HepG2 (cell line): ENCODE measurements around the gene CEP83. TPM values are rescaled to one million over a fixed set of nuclear protein-coding genes. Genes with fewer than 3 reads are reported as not detected.

ENCODE experiments used
- ATAC-seq: fragments of 200-7000 bp; cut with Tn5 transposase; 3 replicates; pipeline ENCODE4 v1.9.1; 2020; ENCODE audit warnings: mild to moderate bottlenecking, moderate library complexity
- BruUV-seq: library from RNA; stranded (reverse); fragments of 400-500 nt; replicated peaks from 2 replicates; lab custom pipeline; 2021; lab: Mats Ljungman, UMichigan
- CTCF ChIA-PET: fragments of 300-600 bp; formaldehyde crosslinking; extraction: SDS; loops from one replicate; lab custom pipeline; 2021; ENCODE audit warnings: low total read pairs, inconsistent platforms, low intra/inter-chr PET ratio; lab: Yijun Ruan, JAX
- POLR2A ChIA-PET: fragments of 350-600 bp; sonication (Branson Sonifier 250); formaldehyde crosslinking; loops from one replicate; lab custom pipeline; 2020; ENCODE audit warnings: antibody characterized with exemption, inconsistent platforms; lab: Yijun Ruan, JAX
- DNase-seq: peaks from one replicate; pipeline ENCODE4 v3.0.0-alpha.2; 2015; ENCODE audit warnings: low spot score
- FAIRE-seq: peaks from 3 replicates; lab custom pipeline; 2011; peaks lifted over from hg19 to GRCh38; lab: Jason Lieb, UNC
- H2AFZ ChIP-seq: one replicate; pipeline ENCODE4 v1.6.1; 2011; ENCODE audit warnings: low read length, inconsistent platforms
- H3K27ac ChIP-seq: fragments of 300-600 bp; 3 replicates; pipeline ENCODE4 v1.8.0; 2011; ENCODE audit warnings: mixed run types, mild to moderate bottlenecking, mixed read lengths, low read length, inconsistent platforms; ENCODE audit not compliant: insufficient read depth; ENCODE audit errors: extremely low read length
- H3K27me3 ChIP-seq, 2 experiments: fragments of 200-600 bp in 1 of 2; 2 replicates in 1 of 2; 3 replicates in 1 of 2; pipeline versions ENCODE4 v1.6.0 to v1.8.0; 2011; ENCODE audit warnings: low read length in 2 of 2, mild to moderate bottlenecking in 2 of 2, moderate library complexity in 2 of 2, inconsistent platforms in 1 of 2; ENCODE audit not compliant: insufficient read depth in 2 of 2, control insufficient read depth in 1 of 2
- H3K36me3 ChIP-seq, 2 experiments: fragments of 200-600 bp in 1 of 2; replicated peaks in 1 of 2; 2 replicates in 1 of 2; 3 replicates in 1 of 2; pipeline versions ENCODE4 v1.5.1 to v1.8.0; 2011; ENCODE audit warnings: low read length in 2 of 2, inconsistent platforms in 1 of 2; ENCODE audit not compliant: insufficient read depth in 2 of 2, control insufficient read depth in 1 of 2
- H3K4me1 ChIP-seq: 2 replicates; pipeline ENCODE4 v1.5.1; 2012; ENCODE audit warnings: low read length, inconsistent platforms; ENCODE audit not compliant: insufficient read depth
- H3K4me2 ChIP-seq: 2 replicates; pipeline ENCODE4 v1.6.0; 2011; ENCODE audit warnings: low read depth, low read length, inconsistent platforms
- H3K4me3 ChIP-seq, 3 experiments: fragments of 200-600 bp in 1 of 3; sonication (generic), shearing (Covaris generic) in 1 of 3; replicated peaks in 1 of 3; 2 replicates each; pipeline ENCODE4 v1.5.1; 2011 to 2016; ENCODE audit warnings: low read length in 3 of 3, inconsistent platforms in 2 of 3, low read depth in 2 of 3, mild to moderate bottlenecking in 2 of 3, control low read depth in 1 of 3, mixed read lengths in 1 of 3; ENCODE audit not compliant: insufficient read depth in 1 of 3
- H3K79me2 ChIP-seq: one replicate; pipeline ENCODE4 v1.6.1; 2011; ENCODE audit warnings: low read length, inconsistent platforms; ENCODE audit not compliant: insufficient read depth
- H3K9ac ChIP-seq: 2 replicates; pipeline ENCODE4 v1.6.0; 2011; ENCODE audit warnings: mild to moderate bottlenecking, low read depth, low read length, inconsistent platforms; ENCODE audit not compliant: insufficient read depth
- H3K9me3 ChIP-seq: 2 replicates; pipeline ENCODE4 v1.5.1; 2012; ENCODE audit warnings: mild to moderate bottlenecking, low read length
- H4K20me1 ChIP-seq: 2 replicates; pipeline ENCODE4 v1.6.0; 2011; ENCODE audit warnings: inconsistent platforms, mild to moderate bottlenecking, low read length, moderate library complexity; ENCODE audit not compliant: insufficient read depth
- ATF1 ChIP-seq: IDR thresholded peaks from 2 replicates; pipeline ENCODE4 v1.6.1; 2016; ENCODE audit warnings: mild to moderate bottlenecking, control low read depth
- CAMTA2 ChIP-seq: sonication (generic); formaldehyde crosslinking; IDR thresholded peaks from 2 replicates; pipeline ENCODE4 v1.4.0; 2020; ENCODE audit warnings: mild to moderate bottlenecking, missing genetic modification reagents, borderline replicate concordance
- HDAC6 ChIP-seq: fragments of 200-600 bp; sonication (generic); IDR thresholded peaks from 2 replicates; pipeline ENCODE4 v1.7.0; 2017; ENCODE audit warnings: mild to moderate bottlenecking, antibody characterized with exemption, low read length, low read depth
- PAX8 ChIP-seq: sonication (generic); formaldehyde crosslinking; IDR thresholded peaks from 2 replicates; pipeline ENCODE4 v1.8.0; 2022; ENCODE audit warnings: mild to moderate bottlenecking, missing genetic modification reagents, borderline replicate concordance
- REPIN1 ChIP-seq: sonication (generic); formaldehyde crosslinking; IDR thresholded peaks from 2 replicates; pipeline ENCODE4 v1.8.0; 2022; ENCODE audit warnings: missing genetic modification reagents, low read depth, mild to moderate bottlenecking, borderline replicate concordance
- RXRA ChIP-seq: sonication (generic); formaldehyde crosslinking; IDR thresholded peaks from 2 replicates; pipeline ENCODE4 v1.5.1; 2020; ENCODE audit warnings: missing genetic modification reagents
- SRSF4 ChIP-seq: fragments of 200-400 bp; formaldehyde crosslinking; IDR thresholded peaks from one replicate; pipeline ENCODE4 v1.6.1; 2018; ENCODE audit warnings: mild to moderate bottlenecking, low read depth, low read length, moderate library complexity; ENCODE audit not compliant: poor library complexity, severe bottlenecking
- TP53 ChIP-seq: sonication (generic); formaldehyde crosslinking; conservative IDR thresholded peaks from 2 replicates; pipeline ENCODE4 v1.4.0; 2020; ENCODE audit warnings: missing genetic modification reagents
- ZBTB42 ChIP-seq: sonication (generic); formaldehyde crosslinking; IDR thresholded peaks from 2 replicates; pipeline ENCODE4 v1.5.0; 2020; ENCODE audit warnings: mild to moderate bottlenecking, missing genetic modification reagents
- ZNF431 ChIP-seq: sonication (generic); formaldehyde crosslinking; IDR thresholded peaks from 2 replicates; pipeline ENCODE4 v1.9.0; 2022; ENCODE audit warnings: missing genetic modification reagents, low read depth, mild to moderate bottlenecking, borderline replicate concordance
- ZNF562 ChIP-seq: sonication (generic); formaldehyde crosslinking; IDR thresholded peaks from 2 replicates; pipeline ENCODE4 v1.8.0; 2022; ENCODE audit warnings: missing genetic modification reagents, borderline replicate concordance
- ZNF674 ChIP-seq: sonication (generic); formaldehyde crosslinking; IDR thresholded peaks from 2 replicates; pipeline ENCODE4 v1.5.0; 2020; ENCODE audit warnings: low read depth, mild to moderate bottlenecking, missing genetic modification reagents
- WGBS: methylation state at CpG from one replicate; pipeline ENCODE4 v1.1.6; 2017; ENCODE audit warnings: low lambda C conversion rate; 5-methylcytosine and 5-hydroxymethylcytosine counted together
- in situ Hi-C: cut with HindIII; loops from 2 replicates; pipeline ENCODE4 v1.10.0; 2017; ENCODE audit warnings: low pct_unique_long_range_greater_than_20kb; ENCODE audit not compliant: extremely low pct_ligation_motif_present
- intact Hi-C: fragments of 100-400 bp; cut with micrococcal nuclease; formaldehyde crosslinking; loops from one replicate; pipeline ENCODE4 v1.10.0; 2022; ENCODE audit not compliant: unreplicated experiment
- polyA plus RNA-seq, 8 experiments: library from polyadenylated mRNA; depleted of rRNA in 3 of 8; stranded (reverse) in 7 of 8; unstranded in 1 of 8; fragments of >200 nt; fragmentation: Illumina TruSeq in 4 of 8; extraction: Trizol in 4 of 8; gene quantifications; 2 replicates each; pipeline versions ENCODE4 v1.2.1 to v1.2.3, GENCODE V29; 2011 to 2016; ENCODE audit warnings: low read depth in 4 of 8, missing spikeins in 1 of 8, mixed read lengths in 1 of 8; ENCODE audit not compliant: insufficient read depth in 1 of 8
- total RNA-seq, 5 experiments: library from RNA; depleted of rRNA; stranded (reverse); fragments of >200 nt; fragmentation: Illumina TruSeq; extraction: Trizol; gene quantifications; 2 replicates each; pipeline ENCODE4 v1.2.3, GENCODE V29; 2016; ENCODE audit warnings: low read depth in 1 of 5
- TF ChIP-seq, protein P1 (sequence below): sonication (generic); formaldehyde crosslinking; IDR thresholded peaks from 2 replicates; pipeline ENCODE4 v1.8.0; 2022; ENCODE audit warnings: missing genetic modification reagents, mild to moderate bottlenecking, inconsistent platforms, borderline replicate concordance
- TF ChIP-seq, protein P2 (sequence below): sonication (generic); formaldehyde crosslinking; IDR thresholded peaks from 2 replicates; pipeline ENCODE4 v1.9.0; 2021; ENCODE audit warnings: missing genetic modification reagents, borderline replicate concordance
- TF ChIP-seq, protein P3 (sequence below), 2 experiments: sonication (generic) in 1 of 2; formaldehyde crosslinking in 1 of 2; IDR thresholded peaks; 2 replicates each; pipeline versions ENCODE4 v1.6.1 to v1.9.0; 2014 to 2022; ENCODE audit warnings: antibody characterized with exemption in 1 of 2, borderline replicate concordance in 1 of 2, inconsistent platforms in 1 of 2, low read depth in 1 of 2, missing genetic modification reagents in 1 of 2

Gene CEP83
- total and polyA plus RNA-seq, 2 of the 13 experiments (the other 11 are each of a cell fraction or from before 2014, with no cell fraction given) = 6.2 to 19.2 TPM

DNA sequence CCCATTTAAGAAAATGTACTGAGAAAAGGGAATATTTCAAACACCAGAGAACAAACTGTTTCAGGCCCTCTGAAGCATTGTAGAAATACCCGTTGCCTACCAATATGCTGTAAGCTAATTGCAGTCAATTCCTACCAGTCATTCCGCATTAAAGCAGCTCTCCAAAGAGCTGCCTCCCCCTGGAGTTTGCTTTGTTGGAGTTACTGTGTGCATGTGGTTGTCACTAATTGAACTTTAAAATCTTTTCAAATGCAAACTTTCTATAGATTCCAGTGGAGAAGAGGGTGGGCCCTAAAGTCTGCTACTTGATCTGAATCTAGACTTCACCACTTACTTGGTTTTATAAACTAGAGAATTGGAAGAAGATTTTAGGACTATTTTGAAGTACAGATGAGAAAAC, 198.5 kb downstream of the CEP83 start:
- Histone ChIP-seq H2AFZ (no peak overlapping the region), H3K9ac (no peak overlapping the region), H3K27me3 (no peaks in the 10 kb centered on the region), H3K27ac (no peak overlapping the region), H3K4me1 (no peaks in the 10 kb centered on the region), H4K20me1 (no peaks in the 10 kb centered on the region), H3K79me2 (no peaks in the 10 kb centered on the region), H3K9me3 (no peaks in the 10 kb centered on the region), H3K4me2 (no peak overlapping the region), H3K4me3 (no peak overlapping the region), H3K36me3 (peaks cover 6 to 26% of the 10 kb centered on the region in 2 experiments; a peak in 4 of 5 replicates)
- in situ Hi-C loops (no loop called here), intact Hi-C loops (no loop called here)
- FAIRE-seq (no peak), ATAC-seq (no peak), DNase-seq (no peak)
- ChIA-PET POLR2A (no interaction called here), CTCF (no interaction called here)
- WGBS = 58% methylated on average over 2 of the region's 2 CpGs
- no TSS peak for BruUV-seq
- TF ChIP-seq SRSF4 (no peak), ZNF562 (CRISPR knock-in tag) (no peak), HDAC6 (no peak), CAMTA2 (CRISPR knock-in tag) (no peak), TP53 (CRISPR knock-in tag) (no peak), RXRA (no peak), ATF1 (CRISPR knock-in tag) (no peak), ZNF674 (CRISPR knock-in tag) (no peak), PAX8 (no peak), ZBTB42 (CRISPR knock-in tag) (no peak), REPIN1 (no peak), ZNF431 (no peak)
- TF ChIP-seq, protein P1, sequence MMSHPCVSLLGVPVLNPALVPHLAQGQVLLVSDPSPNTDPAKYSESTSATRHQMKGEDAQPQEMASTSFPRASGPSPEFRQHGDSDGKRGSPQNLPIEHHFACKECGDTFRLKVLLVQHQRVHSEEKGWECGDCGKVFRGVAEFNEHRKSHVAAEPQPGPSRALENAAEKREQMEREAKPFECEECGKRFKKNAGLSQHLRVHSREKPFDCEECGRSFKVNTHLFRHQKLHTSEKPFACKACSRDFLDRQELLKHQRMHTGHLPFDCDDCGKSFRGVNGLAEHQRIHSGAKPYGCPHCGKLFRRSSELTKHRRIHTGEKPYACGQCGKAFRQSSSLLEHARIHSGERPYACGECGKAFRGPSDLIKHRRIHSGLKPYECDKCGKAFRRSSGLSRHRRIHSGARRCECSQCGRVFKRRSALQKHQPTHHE (CRISPR knock-in tag) = no peak
- TF ChIP-seq, protein P2, sequence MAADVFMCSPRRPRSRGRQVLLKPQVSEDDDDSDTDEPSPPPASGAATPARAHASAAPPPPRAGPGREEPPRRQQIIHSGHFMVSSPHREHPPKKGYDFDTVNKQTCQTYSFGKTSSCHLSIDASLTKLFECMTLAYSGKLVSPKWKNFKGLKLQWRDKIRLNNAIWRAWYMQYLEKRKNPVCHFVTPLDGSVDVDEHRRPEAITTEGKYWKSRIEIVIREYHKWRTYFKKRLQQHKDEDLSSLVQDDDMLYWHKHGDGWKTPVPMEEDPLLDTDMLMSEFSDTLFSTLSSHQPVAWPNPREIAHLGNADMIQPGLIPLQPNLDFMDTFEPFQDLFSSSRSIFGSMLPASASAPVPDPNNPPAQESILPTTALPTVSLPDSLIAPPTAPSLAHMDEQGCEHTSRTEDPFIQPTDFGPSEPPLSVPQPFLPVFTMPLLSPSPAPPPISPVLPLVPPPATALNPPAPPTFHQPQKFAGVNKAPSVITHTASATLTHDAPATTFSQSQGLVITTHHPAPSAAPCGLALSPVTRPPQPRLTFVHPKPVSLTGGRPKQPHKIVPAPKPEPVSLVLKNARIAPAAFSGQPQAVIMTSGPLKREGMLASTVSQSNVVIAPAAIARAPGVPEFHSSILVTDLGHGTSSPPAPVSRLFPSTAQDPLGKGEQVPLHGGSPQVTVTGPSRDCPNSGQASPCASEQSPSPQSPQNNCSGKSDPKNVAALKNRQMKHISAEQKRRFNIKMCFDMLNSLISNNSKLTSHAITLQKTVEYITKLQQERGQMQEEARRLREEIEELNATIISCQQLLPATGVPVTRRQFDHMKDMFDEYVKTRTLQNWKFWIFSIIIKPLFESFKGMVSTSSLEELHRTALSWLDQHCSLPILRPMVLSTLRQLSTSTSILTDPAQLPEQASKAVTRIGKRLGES (CRISPR knock-in tag) = no peak
- TF ChIP-seq, protein P3, sequence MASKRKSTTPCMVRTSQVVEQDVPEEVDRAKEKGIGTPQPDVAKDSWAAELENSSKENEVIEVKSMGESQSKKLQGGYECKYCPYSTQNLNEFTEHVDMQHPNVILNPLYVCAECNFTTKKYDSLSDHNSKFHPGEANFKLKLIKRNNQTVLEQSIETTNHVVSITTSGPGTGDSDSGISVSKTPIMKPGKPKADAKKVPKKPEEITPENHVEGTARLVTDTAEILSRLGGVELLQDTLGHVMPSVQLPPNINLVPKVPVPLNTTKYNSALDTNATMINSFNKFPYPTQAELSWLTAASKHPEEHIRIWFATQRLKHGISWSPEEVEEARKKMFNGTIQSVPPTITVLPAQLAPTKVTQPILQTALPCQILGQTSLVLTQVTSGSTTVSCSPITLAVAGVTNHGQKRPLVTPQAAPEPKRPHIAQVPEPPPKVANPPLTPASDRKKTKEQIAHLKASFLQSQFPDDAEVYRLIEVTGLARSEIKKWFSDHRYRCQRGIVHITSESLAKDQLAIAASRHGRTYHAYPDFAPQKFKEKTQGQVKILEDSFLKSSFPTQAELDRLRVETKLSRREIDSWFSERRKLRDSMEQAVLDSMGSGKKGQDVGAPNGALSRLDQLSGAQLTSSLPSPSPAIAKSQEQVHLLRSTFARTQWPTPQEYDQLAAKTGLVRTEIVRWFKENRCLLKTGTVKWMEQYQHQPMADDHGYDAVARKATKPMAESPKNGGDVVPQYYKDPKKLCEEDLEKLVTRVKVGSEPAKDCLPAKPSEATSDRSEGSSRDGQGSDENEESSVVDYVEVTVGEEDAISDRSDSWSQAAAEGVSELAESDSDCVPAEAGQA (IDR thresholded peaks at IDR 0.05; ENCODE audit: low read depth) = no peak
- TF ChIP-seq, protein P3 (CRISPR knock-in tag; IDR thresholded peaks at IDR 0.05; ENCODE audit: borderline replicate concordance) = no peak
